Neural cell (in vitro differentiated cells): ENCODE results near the gene ACVRL1.

Experiments used
- EP300 ChIP-seq: fragments of 450-650 bp; conservative IDR thresholded peaks from 2 replicates; pipeline ENCODE4 v1.6.1; 2014; ENCODE audit warnings: antibody characterized with exemption, mild to moderate bottlenecking, moderate library complexity; ENCODE audit not compliant: poor library complexity, severe bottlenecking
- EZH2 ChIP-seq: fragments of 200-600, 300-800 bp; shearing (Covaris generic), sonication (generic); IDR thresholded peaks from 2 replicates; pipeline ENCODE4 v1.6.1; 2014; ENCODE audit warnings: antibody characterized with exemption, low read length, borderline replicate concordance, mild to moderate bottlenecking; ENCODE audit not compliant: insufficient read depth, poor library complexity, severe bottlenecking
- MXI1 ChIP-seq: fragments of 450-650 bp; conservative IDR thresholded peaks from 2 replicates; pipeline ENCODE4 v1.6.1; 2014; ENCODE audit warnings: antibody characterized with exemption, mild to moderate bottlenecking; ENCODE audit not compliant: poor library complexity, severe bottlenecking
- RAD21 ChIP-seq: fragments of 450-650 bp; conservative IDR thresholded peaks from 2 replicates; pipeline ENCODE4 v1.6.1; 2014; ENCODE audit warnings: antibody characterized with exemption, mild to moderate bottlenecking, moderate library complexity
- TF ChIP-seq, protein P1 (sequence below): fragments of 450-650 bp; IDR thresholded peaks from 2 replicates; pipeline ENCODE4 v1.5.1; 2014; ENCODE audit warnings: antibody characterized with exemption, mild to moderate bottlenecking, moderate library complexity; ENCODE audit not compliant: poor library complexity, severe bottlenecking

DNA sequence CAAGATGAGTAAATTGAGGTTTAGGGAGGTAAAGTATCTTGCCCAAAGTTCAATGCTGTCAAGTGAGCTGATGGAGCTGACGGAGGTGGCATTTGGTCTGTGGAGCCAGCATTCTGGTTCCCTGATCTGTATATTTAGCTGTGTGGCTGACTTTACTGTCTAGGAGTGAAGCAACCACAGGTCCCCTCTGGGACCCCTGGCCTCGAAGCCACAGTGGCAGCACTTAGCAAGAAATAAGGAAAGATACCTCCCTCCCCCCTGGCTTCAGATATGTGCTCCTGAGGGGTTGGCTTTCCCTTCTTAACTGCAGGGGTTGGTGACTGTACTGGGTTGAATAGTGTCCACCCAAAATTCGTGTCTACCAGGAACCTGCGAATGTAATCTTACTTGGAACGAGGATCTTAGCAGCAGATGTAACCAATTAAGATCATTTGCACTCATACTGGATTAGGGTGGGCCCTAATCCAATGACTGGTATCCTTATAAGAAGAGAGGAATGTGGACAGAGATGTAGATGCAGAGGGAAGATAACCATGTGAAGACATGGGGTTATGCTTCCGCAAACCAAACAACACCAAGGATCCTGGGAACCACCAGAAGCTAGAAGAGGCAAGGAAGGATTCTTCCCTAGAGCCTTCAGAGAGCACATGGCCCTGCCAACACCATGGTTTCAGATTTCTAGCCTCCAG, 42.2 kb downstream of the ACVRL1 start:
- TF ChIP-seq, protein P1, sequence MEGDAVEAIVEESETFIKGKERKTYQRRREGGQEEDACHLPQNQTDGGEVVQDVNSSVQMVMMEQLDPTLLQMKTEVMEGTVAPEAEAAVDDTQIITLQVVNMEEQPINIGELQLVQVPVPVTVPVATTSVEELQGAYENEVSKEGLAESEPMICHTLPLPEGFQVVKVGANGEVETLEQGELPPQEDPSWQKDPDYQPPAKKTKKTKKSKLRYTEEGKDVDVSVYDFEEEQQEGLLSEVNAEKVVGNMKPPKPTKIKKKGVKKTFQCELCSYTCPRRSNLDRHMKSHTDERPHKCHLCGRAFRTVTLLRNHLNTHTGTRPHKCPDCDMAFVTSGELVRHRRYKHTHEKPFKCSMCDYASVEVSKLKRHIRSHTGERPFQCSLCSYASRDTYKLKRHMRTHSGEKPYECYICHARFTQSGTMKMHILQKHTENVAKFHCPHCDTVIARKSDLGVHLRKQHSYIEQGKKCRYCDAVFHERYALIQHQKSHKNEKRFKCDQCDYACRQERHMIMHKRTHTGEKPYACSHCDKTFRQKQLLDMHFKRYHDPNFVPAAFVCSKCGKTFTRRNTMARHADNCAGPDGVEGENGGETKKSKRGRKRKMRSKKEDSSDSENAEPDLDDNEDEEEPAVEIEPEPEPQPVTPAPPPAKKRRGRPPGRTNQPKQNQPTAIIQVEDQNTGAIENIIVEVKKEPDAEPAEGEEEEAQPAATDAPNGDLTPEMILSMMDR: no peak
- no peak for TF ChIP-seq EZH2
- TF ChIP-seq EP300: no peak
- no peak for TF ChIP-seq MXI1
- no peak for TF ChIP-seq RAD21
